ENCODE results near the gene LAX1.
"Not testable (repeated sequence)": the region's sequence is repeated elsewhere in the genome, so short reads cannot be mapped to it uniquely, and the experiment has no call there.

Gene LAX1

DNA sequence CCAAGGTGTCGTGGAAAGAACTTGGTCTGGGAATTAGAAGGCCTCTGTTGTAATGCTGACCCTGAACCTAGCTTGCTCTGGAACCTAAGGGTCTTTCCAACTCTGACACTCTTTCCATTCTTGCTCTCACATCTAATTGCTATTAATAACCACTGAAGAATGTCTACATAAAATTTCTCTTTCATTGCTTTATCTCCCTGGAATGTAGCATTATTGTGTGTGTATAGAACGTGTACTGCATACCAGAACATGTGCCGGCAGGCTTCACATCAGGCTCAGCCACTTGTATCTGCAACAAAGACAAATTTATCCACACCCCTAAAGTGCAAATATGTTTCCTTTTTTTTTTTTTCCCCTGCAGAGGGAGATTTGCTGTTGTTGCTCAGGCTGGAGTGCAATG, 13.9 kb upstream of the LAX1 start:
- Histone ChIP-seq H3K9me3 (ENCODE audit: low read length) (no peaks in the 10 kb centered on the region), H3K4me1 (ENCODE audit: insufficient read depth, low read length) (no peaks in the 10 kb centered on the region), H3K9ac (ENCODE audit: low read length) (no peak overlapping the region), H3K36me3 (ENCODE audit: insufficient read depth, low read length) (no peaks in the 10 kb centered on the region), H3K27ac (ENCODE audit: low read depth, low read length) (no peak overlapping the region), H3K27me3 (ENCODE audit: control insufficient read depth in 1 of 2, insufficient read depth in 2 of 2, low read length in 2 of 2) (no peaks in the 10 kb centered on the region), H3K4me3 (ENCODE audit: low read depth in 1 of 2, low read length in 2 of 2) (no peak overlapping the region)

DNA sequence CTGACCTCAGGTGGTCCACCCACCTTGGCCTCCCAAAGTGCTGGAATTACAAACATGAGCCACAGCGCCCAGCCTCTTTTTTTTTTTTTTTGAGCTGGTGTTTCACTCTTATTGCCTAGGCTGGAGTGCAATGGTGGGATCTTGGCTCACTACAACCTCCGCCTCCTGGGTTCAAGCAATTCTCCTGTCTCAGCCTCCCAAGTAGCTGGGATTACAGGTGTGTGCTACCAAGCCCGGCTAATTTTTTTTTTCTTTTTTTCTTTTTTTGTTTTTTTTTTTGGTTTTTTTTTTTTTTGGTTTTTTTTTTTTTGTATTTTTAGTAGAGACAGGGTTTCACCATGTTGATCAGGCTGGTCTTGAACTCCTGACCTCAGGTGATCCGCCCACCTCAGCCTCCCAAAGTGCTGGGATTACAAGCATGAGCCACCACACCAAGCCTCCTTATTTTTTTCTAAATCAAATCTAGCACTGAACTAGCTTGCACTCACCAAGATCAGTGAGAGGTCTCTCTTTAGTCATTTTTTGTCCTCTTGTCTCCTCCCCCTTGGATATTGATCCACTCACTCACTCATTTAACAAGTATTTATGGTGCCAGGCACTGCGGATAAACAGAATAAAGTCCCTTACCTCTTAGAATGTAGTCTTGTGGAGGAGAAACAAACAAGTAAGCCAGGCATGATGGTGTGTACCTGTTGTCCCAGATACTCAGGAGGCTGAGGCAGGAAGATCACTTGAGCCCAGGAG, 13.2 kb upstream of the LAX1 start:
- not testable (repeated sequence) for H3K4me1 ChIP-seq (ENCODE audit: insufficient read depth, low read length); H3K36me3 ChIP-seq (ENCODE audit: insufficient read depth, low read length); H3K4me3 ChIP-seq (ENCODE audit: low read depth in 1 of 2, low read length in 2 of 2); H3K27ac ChIP-seq (ENCODE audit: low read depth, low read length); H3K27me3 ChIP-seq (ENCODE audit: control insufficient read depth in 1 of 2, insufficient read depth in 2 of 2, low read length in 2 of 2); H3K9me3 ChIP-seq (ENCODE audit: low read length); H3K9ac ChIP-seq (ENCODE audit: low read length)

GRCh38 chr1:203754455-203754864, 10.5 kb upstream of the LAX1 start:
- no peaks in the 10 kb centered on the region for H3K4me1 ChIP-seq (ENCODE audit: insufficient read depth, low read length)
- no peaks in the 10 kb centered on the region for H3K9me3 ChIP-seq (ENCODE audit: low read length)
- H3K27ac ChIP-seq (ENCODE audit: low read depth, low read length) = no peak overlapping the region
- H3K9ac ChIP-seq (ENCODE audit: low read length) = no peak overlapping the region
- H3K4me3 ChIP-seq (ENCODE audit: low read depth in 1 of 2, low read length in 2 of 2) = no peak overlapping the region
- H3K27me3 ChIP-seq (ENCODE audit: control insufficient read depth in 1 of 2, insufficient read depth in 2 of 2, low read length in 2 of 2) = no peaks in the 10 kb centered on the region
- no peaks in the 10 kb centered on the region for H3K36me3 ChIP-seq (ENCODE audit: insufficient read depth, low read length)

GRCh38 chr1:203756036-203756435, 8.9 kb upstream of the LAX1 start:
- no peaks in the 10 kb centered on the region for H3K9me3 ChIP-seq (ENCODE audit: low read length)
- H3K27ac ChIP-seq (ENCODE audit: low read depth, low read length) = no peak overlapping the region
- no peaks in the 10 kb centered on the region for H3K27me3 ChIP-seq (ENCODE audit: control insufficient read depth in 1 of 2, insufficient read depth in 2 of 2, low read length in 2 of 2)
- no peak overlapping the region for H3K4me3 ChIP-seq (ENCODE audit: low read depth in 1 of 2, low read length in 2 of 2)
- H3K36me3 ChIP-seq (ENCODE audit: insufficient read depth, low read length) = no peaks in the 10 kb centered on the region
- no peaks in the 10 kb centered on the region for H3K4me1 ChIP-seq (ENCODE audit: insufficient read depth, low read length)
- no peak overlapping the region for H3K9ac ChIP-seq (ENCODE audit: low read length)

DNA sequence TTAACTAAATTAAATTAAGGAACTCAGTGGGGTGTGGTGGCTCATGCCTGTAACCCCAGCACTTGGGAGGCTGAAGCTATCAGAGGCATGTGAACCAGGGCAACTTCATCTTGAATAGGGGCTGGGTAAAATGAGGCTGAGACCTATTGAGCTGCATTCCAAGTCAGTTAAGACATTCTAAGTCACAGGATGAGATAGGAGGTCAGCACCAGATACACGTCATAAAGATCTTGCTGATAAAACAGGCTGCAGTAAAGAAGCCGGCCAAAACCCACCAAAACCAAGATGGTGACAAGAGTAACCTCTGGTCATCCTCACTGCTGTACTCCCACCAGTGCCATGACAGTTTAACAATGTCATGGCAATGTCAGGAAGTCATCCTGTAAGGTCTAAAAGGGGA, 6.2 kb upstream of the LAX1 start:
- not testable (repeated sequence) for H3K9me3 ChIP-seq (ENCODE audit: low read length); H3K27me3 ChIP-seq (ENCODE audit: control insufficient read depth in 1 of 2, insufficient read depth in 2 of 2, low read length in 2 of 2)

GRCh38 chr1:203760506-203760905, 4.5 kb upstream of the LAX1 start:
- Histone ChIP-seq H3K4me3 (ENCODE audit: low read depth in 1 of 2, low read length in 2 of 2) (no peak overlapping the region), H3K36me3 (ENCODE audit: insufficient read depth, low read length) (no peaks in the 10 kb centered on the region), H3K27me3 (ENCODE audit: control insufficient read depth in 1 of 2, insufficient read depth in 2 of 2, low read length in 2 of 2) (no peaks in the 10 kb centered on the region), H3K9me3 (ENCODE audit: low read length) (no peaks in the 10 kb centered on the region), H3K27ac (ENCODE audit: low read depth, low read length) (no peak overlapping the region), H3K4me1 (ENCODE audit: insufficient read depth, low read length) (no peaks in the 10 kb centered on the region), H3K9ac (ENCODE audit: low read length) (no peak overlapping the region)

More for the DNA sequence above, 6.2 kb upstream of the LAX1 start:
- H3K27ac ChIP-seq (ENCODE audit: low read depth, low read length); H3K4me1 ChIP-seq (ENCODE audit: insufficient read depth, low read length); H3K4me3 ChIP-seq (ENCODE audit: low read depth in 1 of 2, low read length in 2 of 2); H3K36me3 ChIP-seq (ENCODE audit: insufficient read depth, low read length); H3K9ac ChIP-seq (ENCODE audit: low read length): not testable (repeated sequence)

- H3K27me3 ChIP-seq (ENCODE audit: control insufficient read depth in 1 of 2, insufficient read depth in 2 of 2, low read length in 2 of 2); H3K9me3 ChIP-seq (ENCODE audit: low read length); H3K4me3 ChIP-seq (ENCODE audit: low read depth in 1 of 2, low read length in 2 of 2); H3K9ac ChIP-seq (ENCODE audit: low read length); H3K27ac ChIP-seq (ENCODE audit: low read depth, low read length); H3K4me1 ChIP-seq (ENCODE audit: insufficient read depth, low read length); H3K36me3 ChIP-seq (ENCODE audit: insufficient read depth, low read length): not testable (repeated sequence)
Measured at GRCh38 chr1:203761958-203762357, 3.0 kb upstream of the LAX1 start.

DNA sequence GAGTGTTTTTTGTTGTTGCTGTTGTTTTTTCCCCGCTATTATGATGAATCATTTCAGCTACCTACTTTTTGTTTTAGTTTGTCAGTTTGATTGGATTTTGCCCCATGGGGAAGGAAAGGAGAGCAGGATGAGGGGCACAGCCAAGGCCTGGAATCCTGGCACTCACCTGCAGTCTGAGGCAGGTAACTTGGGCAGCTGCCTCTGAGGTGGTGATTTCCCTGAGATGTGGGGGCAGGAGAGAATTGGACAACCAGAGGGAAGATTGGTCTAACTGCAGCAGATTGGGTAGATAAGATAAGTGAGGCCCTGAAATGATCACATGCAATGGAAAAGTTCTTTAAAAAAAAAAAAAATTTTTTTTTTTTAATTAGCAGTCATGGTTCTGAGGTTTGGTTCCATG, 1.5 kb upstream of the LAX1 start:
- H3K9ac ChIP-seq (ENCODE audit: low read length) = no peak overlapping the region
- no peaks in the 10 kb centered on the region for H3K36me3 ChIP-seq (ENCODE audit: insufficient read depth, low read length)
- no peak overlapping the region for H3K4me3 ChIP-seq (ENCODE audit: low read depth in 1 of 2, low read length in 2 of 2)
- H3K9me3 ChIP-seq (ENCODE audit: low read length) = no peaks in the 10 kb centered on the region
- H3K4me1 ChIP-seq (ENCODE audit: insufficient read depth, low read length) = no peaks in the 10 kb centered on the region
- H3K27me3 ChIP-seq (ENCODE audit: control insufficient read depth in 1 of 2, insufficient read depth in 2 of 2, low read length in 2 of 2) = no peaks in the 10 kb centered on the region
- no peak overlapping the region for H3K27ac ChIP-seq (ENCODE audit: low read depth, low read length)

DNA sequence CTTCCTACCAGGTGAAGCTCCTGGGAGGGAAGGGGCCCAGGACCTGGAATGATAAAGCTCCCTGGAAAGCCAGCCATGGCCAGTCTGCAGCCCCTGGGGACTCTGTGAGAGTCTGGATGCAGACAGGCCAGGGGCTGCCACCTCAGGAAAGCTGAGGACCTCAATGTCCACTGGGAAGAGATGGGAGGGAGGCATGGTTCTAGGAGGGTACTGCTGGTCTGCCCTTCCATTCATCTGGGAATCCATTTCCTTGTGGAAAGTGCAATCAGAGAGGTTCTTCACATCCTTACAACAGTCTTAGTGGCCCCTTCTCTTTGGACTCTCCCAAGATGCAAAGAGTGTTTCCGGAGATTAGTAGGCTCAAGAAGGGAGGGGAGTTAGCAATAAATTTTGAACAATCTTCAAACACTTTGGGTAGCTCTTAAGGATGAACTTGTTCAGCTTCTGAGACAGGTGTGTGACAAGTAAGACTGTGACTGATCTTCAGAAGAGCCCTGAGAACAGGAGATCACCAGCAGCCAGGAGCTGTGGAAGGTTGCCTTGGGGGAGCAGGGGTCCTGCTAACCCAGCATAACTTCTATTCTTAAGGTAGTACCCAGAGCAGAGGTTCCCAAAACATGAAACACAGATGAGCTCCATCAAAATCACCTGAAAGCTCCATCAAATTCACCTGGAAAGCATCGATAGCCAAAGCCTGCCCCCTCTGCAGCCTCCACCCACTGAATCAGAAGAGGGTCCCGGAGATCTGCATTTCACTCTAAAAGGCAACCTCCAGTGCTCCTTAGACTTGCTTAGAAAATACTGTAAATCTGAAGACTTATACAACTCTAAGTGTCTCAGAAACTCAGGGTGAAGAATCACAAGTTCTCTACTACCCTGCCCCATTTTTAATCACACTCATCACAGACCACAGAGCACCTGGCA, 616 bp upstream of the LAX1 start:
- H3K9ac ChIP-seq (ENCODE audit: low read length) = no peak overlapping the region
- no peaks in the 10 kb centered on the region for H3K27me3 ChIP-seq (ENCODE audit: control insufficient read depth in 1 of 2, insufficient read depth in 2 of 2, low read length in 2 of 2)
- H3K36me3 ChIP-seq (ENCODE audit: insufficient read depth, low read length) = no peaks in the 10 kb centered on the region
- no peaks in the 10 kb centered on the region for H3K9me3 ChIP-seq (ENCODE audit: low read length)
- no peaks in the 10 kb centered on the region for H3K4me1 ChIP-seq (ENCODE audit: insufficient read depth, low read length)
- H3K4me3 ChIP-seq (ENCODE audit: low read depth in 1 of 2, low read length in 2 of 2) = no peak overlapping the region
- H3K27ac ChIP-seq (ENCODE audit: low read depth, low read length) = no peak overlapping the region

DNA sequence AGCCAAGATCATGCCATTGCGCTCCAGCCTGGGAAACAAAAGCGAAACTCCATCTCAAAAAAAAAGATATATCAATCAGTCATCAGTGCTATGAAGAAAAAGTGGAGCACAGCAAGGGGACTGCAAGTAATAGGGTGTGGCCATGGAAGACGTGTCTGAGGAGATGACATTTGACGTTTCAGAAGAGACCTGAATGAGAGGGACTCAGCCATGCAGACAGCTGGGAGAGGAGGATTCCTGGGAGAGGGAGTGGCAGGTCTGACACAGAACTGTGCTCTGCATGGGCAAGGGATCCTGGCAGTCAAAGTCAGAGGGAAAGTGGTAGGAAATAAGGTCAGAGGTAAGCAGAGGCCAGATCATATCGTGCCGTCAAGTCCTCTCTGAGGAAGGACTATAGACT, 3.3 kb downstream of the LAX1 start:
- peaks cover 15% of the 10 kb centered on the region for H3K4me1 ChIP-seq (ENCODE audit: insufficient read depth, low read length)
- H3K4me3 ChIP-seq (ENCODE audit: low read depth in 1 of 2, low read length in 2 of 2) = no peak overlapping the region
- no peak overlapping the region for H3K27ac ChIP-seq (ENCODE audit: low read depth, low read length)
- no peaks in the 10 kb centered on the region for H3K36me3 ChIP-seq (ENCODE audit: insufficient read depth, low read length)
- H3K9me3 ChIP-seq (ENCODE audit: low read length) = no peaks in the 10 kb centered on the region
- H3K27me3 ChIP-seq (ENCODE audit: control insufficient read depth in 1 of 2, insufficient read depth in 2 of 2, low read length in 2 of 2) = no peaks in the 10 kb centered on the region
- H3K9ac ChIP-seq (ENCODE audit: low read length) = no peak overlapping the region

DNA sequence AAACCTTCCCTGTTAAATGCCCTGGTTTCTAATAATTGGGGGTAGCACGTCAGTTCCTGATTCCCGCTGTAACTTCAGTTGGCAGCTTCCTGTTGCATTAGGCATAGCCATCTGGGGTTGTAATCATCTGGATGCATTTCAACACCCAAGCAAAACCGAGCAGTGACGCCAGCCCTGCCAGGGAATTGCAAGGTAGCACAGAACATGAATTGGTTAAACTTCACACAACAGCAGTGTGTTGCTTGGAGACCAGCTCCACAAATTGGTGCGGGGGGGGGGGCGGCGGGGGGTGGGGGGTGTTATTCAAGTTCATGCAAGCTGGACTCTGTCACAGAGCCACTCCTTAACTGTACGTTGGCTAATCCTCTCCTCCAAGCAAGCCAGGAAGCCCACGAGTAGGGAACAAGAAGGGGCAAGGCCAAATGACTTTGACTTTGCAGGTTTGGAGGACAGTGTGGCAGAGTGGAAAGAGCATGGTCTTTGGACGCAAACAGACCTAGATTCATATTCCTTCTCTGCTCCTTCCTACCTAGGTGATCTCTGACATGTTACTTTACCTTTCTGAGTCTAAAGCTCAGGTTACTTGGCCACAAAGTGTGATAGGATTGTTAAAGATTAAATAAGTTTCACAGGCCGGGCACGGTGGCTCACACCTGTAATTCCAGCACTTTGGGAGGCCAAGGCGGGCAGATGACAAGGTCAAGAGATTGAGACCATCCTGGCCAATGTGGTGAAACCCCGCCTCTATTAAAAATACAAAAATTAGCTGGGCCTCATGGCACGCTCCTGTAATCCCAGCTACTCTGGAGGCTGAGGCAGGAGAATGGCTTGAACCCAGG, 4.7 kb downstream of the LAX1 start:
- Histone ChIP-seq H3K9ac (ENCODE audit: low read length) (no peak overlapping the region), H3K9me3 (ENCODE audit: low read length) (no peaks in the 10 kb centered on the region), H3K4me1 (ENCODE audit: insufficient read depth, low read length) (peaks cover 15% of the 10 kb centered on the region), H3K27me3 (ENCODE audit: control insufficient read depth in 1 of 2, insufficient read depth in 2 of 2, low read length in 2 of 2) (no peaks in the 10 kb centered on the region), H3K36me3 (ENCODE audit: insufficient read depth, low read length) (no peaks in the 10 kb centered on the region), H3K4me3 (ENCODE audit: low read depth in 1 of 2, low read length in 2 of 2) (no peak overlapping the region), H3K27ac (ENCODE audit: low read depth, low read length) (peak overlapping the region; percentile 13)

Data from muscle layer of colon (tissue), 2 donors.